Activated T-helper 1 cell treated with Interleukin-2 at 50 U/mL for 16 hours (primary cell): Measurements from ENCODE around the gene E4F1.

Experiments used
- DNase-seq: peaks from one replicate; pipeline ENCODE4 v3.0.0-alpha.2; 2020; ENCODE audit warnings: low read depth

E4F1 gene, protein sequence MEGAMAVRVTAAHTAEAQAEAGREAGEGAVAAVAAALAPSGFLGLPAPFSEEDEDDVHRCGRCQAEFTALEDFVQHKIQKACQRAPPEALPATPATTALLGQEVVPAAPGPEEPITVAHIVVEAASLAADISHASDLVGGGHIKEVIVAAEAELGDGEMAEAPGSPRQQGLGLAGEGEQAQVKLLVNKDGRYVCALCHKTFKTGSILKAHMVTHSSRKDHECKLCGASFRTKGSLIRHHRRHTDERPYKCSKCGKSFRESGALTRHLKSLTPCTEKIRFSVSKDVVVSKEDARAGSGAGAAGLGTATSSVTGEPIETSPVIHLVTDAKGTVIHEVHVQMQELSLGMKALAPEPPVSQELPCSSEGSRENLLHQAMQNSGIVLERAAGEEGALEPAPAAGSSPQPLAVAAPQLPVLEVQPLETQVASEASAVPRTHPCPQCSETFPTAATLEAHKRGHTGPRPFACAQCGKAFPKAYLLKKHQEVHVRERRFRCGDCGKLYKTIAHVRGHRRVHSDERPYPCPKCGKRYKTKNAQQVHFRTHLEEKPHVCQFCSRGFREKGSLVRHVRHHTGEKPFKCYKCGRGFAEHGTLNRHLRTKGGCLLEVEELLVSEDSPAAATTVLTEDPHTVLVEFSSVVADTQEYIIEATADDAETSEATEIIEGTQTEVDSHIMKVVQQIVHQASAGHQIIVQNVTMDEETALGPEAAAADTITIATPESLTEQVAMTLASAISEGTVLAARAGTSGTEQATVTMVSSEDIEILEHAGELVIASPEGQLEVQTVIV

DNA sequence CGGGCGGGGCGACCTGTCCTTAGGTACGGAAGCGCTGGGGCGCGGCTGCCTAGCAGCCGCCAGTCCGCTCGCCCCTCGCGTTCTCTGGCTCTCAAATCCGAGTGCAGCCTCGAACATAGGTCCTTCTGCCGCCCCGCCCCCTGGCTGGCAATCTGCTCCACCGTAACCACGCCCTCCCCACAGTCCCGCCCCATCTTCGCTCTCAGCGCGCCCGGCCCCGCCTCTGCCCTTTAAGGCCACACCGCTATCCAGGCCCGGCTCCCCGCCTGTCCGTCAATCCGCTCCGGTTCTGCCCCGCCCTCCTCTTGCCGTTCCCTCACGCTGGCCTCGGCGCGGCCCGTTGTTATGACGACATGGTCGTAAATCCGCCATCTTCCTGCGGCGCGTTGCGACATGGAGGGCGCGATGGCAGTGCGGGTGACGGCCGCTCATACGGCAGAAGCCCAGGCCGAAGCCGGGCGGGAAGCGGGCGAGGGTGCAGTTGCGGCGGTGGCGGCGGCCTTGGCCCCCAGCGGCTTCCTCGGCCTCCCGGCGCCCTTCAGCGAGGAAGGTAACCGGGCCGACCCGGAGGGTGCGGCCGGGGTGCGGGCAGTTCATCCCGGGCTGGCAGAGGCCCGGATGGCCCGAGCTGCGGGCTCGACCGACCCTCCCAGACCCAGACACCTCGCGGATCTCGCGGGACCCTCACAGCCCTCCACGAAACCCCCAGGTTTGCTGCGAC is at the start of gene E4F1:
Gene E4F1, plus strand, starts transcription at position 371 of the 721 bp plus-strand sequence. Its CDS starts 23 bp downstream, at position 394.
- peak; percentile 98 for DNase-seq

GRCh38 chr16:2173916-2174315 is 49.5 kb upstream of the E4F1 start:
- DNase-seq: no peak

- no peak for DNase-seq
Observed at GRCh38 chr16:2174396-2175131, 48.8 kb upstream of the E4F1 start.

GRCh38 chr16:2175454-2175853 is 47.9 kb upstream of the E4F1 start:
- no peak for DNase-seq

- no peak for DNase-seq
Observed at GRCh38 chr16:2176047-2176446, 47.3 kb upstream of the E4F1 start.

GRCh38 chr16:2177101-2177500 is 46.3 kb upstream of the E4F1 start:
- DNase-seq: no peak

- DNase-seq: no peak
Observed at GRCh38 chr16:2177561-2177960, 45.8 kb upstream of the E4F1 start.

GRCh38 chr16:2178321-2179106 is 44.9 kb upstream of the E4F1 start:
- peak; percentile 24 for DNase-seq

GRCh38 chr16:2179107-2179501 is 44.3 kb upstream of the E4F1 start:
- DNase-seq: no peak

GRCh38 chr16:2179576-2179975 is 43.8 kb upstream of the E4F1 start:
- DNase-seq: no peak

DNA sequence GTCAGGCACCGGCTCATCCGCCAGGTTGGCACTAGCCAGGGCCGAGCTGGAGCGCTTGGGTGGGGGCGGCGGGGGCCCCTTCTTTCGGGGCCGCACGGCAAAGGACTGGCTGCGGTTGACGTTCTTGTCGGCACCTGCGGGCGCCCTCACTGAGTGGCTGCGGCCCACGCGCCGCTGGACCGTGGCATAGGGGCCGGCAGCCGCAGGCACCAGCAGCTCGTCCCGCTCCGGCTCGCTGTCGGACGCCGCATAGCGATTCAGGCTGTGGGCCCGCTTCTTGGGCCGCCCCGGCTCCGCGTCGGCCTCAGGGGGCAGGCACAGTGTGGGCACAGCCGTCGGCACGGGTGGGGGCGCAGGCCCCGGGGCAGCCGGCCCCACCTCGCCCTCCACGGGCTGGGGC is 42.9 kb upstream of the E4F1 start:
- no peak for DNase-seq

- DNase-seq: no peak
Observed at GRCh38 chr16:2180962-2181923, 42.1 kb upstream of the E4F1 start.

GRCh38 chr16:2181952-2182351 is 41.4 kb upstream of the E4F1 start:
- no peak for DNase-seq

- no peak for DNase-seq
Observed at GRCh38 chr16:2183671-2184070, 39.7 kb upstream of the E4F1 start.

DNA sequence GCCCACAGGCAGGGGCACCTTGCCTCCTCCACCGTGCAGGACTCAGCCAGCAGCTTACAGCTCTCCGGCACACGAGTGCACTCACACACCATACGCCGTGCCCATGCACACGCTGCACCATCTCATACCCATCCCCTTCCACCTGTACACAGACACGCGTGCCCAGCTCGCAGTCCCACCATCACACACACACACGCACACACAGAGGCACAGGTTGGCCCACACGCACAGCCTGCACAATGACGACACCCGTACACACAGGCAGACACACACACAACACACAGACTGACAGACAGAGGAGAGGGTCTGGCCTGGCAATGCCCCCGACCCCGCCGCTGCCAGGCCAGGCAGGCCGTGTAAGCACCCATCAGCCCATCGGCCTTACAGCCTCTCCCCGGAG is 39.0 kb upstream of the E4F1 start:
- DNase-seq: no peak

- no peak for DNase-seq
Observed at GRCh38 chr16:2184962-2185361, 38.4 kb upstream of the E4F1 start.

- DNase-seq: no peak
Observed at GRCh38 chr16:2186064-2186463, 37.3 kb upstream of the E4F1 start.

DNA sequence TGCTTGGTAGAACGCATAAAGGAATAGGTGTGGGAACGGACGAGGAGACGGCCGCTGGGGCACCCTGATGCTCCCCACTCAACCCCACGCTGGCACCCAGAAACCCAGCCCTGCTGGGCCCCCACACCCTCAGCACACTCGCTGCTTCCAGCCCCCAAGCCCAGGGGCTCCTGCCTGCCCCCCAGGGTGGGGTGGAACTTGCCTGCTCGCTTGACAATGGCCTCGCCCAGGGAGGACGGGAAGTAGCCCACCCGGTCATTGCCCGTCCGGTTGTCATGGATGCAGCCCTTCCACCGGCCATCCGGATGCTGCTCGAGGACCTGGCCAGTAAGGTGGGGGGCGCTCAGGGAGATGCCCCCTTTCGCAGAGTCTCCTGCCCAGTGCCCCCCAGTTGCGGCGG is 36.9 kb upstream of the E4F1 start:
- DNase-seq: no peak

DNA sequence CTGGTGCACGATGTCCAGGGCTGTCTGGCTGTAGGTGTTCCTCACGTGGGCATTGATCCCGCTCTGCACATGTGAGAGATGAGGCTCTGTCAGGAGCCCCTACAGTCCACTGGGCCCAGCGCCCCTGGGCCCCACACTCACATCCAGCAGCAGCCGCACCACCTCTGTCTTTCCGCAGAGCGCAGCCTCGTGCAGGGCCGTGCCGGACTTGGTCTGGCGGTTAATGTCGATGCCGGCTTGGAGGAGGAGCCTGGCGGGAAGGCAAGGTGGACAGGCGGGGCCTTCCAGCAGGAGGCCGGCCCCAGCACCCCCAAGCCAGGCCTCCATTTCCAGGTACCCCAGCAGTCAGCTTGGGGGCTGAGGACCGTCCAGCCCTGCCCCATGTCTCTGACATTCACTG is 36.2 kb upstream of the E4F1 start:
- no peak for DNase-seq

DNA sequence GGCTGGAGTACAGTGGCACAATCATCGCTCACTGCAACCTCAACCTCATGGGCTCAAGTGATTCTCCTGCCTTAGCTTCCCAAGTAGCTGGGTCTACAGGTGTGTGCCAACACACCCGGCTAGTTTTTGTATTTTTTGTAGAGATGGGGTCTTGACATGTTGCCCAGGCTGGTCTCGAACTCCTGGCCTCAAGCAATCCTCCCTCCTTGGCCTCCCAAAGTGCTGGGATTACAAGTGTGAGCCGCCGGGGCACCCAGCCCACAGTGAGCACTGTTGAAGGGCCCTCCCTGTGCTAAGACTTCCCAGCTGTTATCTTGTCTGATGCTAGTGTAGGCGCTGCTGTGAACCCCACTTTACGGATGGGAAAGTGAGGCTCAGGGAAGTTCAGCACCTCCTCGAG is 35.0 kb upstream of the E4F1 start:
- DNase-seq: no peak
